HepG2 (cell line): ENCODE data around the gene DSEL. TPM values are rescaled to one million over a fixed set of nuclear protein-coding genes. Genes with fewer than 3 reads are reported as not detected.

Source experiments
- ATAC-seq: fragments of 200-7000 bp; cut with Tn5 transposase; 3 replicates; pipeline ENCODE4 v1.9.1; 2020; ENCODE audit warnings: mild to moderate bottlenecking, moderate library complexity
- BruUV-seq: library from RNA; stranded (reverse); fragments of 400-500 nt; replicated peaks from 2 replicates; lab custom pipeline; 2021; lab: Mats Ljungman, UMichigan
- CTCF ChIA-PET: fragments of 300-600 bp; formaldehyde crosslinking; extraction: SDS; loops from one replicate; lab custom pipeline; 2021; ENCODE audit warnings: low total read pairs, inconsistent platforms, low intra/inter-chr PET ratio; lab: Yijun Ruan, JAX
- POLR2A ChIA-PET: fragments of 350-600 bp; sonication (Branson Sonifier 250); formaldehyde crosslinking; loops from one replicate; lab custom pipeline; 2020; ENCODE audit warnings: antibody characterized with exemption, inconsistent platforms; lab: Yijun Ruan, JAX
- DNase-seq: peaks from one replicate; pipeline ENCODE4 v3.0.0-alpha.2; 2015; ENCODE audit warnings: low spot score
- FAIRE-seq: peaks from 3 replicates; lab custom pipeline; 2011; peaks lifted over from hg19 to GRCh38; lab: Jason Lieb, UNC
- H2AFZ ChIP-seq: one replicate; pipeline ENCODE4 v1.6.1; 2011; ENCODE audit warnings: low read length, inconsistent platforms
- H3K27ac ChIP-seq: fragments of 300-600 bp; 3 replicates; pipeline ENCODE4 v1.8.0; 2011; ENCODE audit warnings: mixed run types, mild to moderate bottlenecking, mixed read lengths, low read length, inconsistent platforms; ENCODE audit not compliant: insufficient read depth; ENCODE audit errors: extremely low read length
- H3K27me3 ChIP-seq, 2 experiments: fragments of 200-600 bp in 1 of 2; 2 replicates in 1 of 2; 3 replicates in 1 of 2; pipeline versions ENCODE4 v1.6.0 to v1.8.0; 2011; ENCODE audit warnings: low read length in 2 of 2, mild to moderate bottlenecking in 2 of 2, moderate library complexity in 2 of 2, inconsistent platforms in 1 of 2; ENCODE audit not compliant: insufficient read depth in 2 of 2, control insufficient read depth in 1 of 2
- H3K36me3 ChIP-seq, 2 experiments: fragments of 200-600 bp in 1 of 2; replicated peaks in 1 of 2; 2 replicates in 1 of 2; 3 replicates in 1 of 2; pipeline versions ENCODE4 v1.5.1 to v1.8.0; 2011; ENCODE audit warnings: low read length in 2 of 2, inconsistent platforms in 1 of 2; ENCODE audit not compliant: insufficient read depth in 2 of 2, control insufficient read depth in 1 of 2
- H3K4me1 ChIP-seq: 2 replicates; pipeline ENCODE4 v1.5.1; 2012; ENCODE audit warnings: low read length, inconsistent platforms; ENCODE audit not compliant: insufficient read depth
- H3K4me2 ChIP-seq: 2 replicates; pipeline ENCODE4 v1.6.0; 2011; ENCODE audit warnings: low read depth, low read length, inconsistent platforms
- H3K4me3 ChIP-seq, 3 experiments: fragments of 200-600 bp in 1 of 3; sonication (generic), shearing (Covaris generic) in 1 of 3; replicated peaks in 1 of 3; 2 replicates each; pipeline ENCODE4 v1.5.1; 2011 to 2016; ENCODE audit warnings: low read length in 3 of 3, inconsistent platforms in 2 of 3, low read depth in 2 of 3, mild to moderate bottlenecking in 2 of 3, control low read depth in 1 of 3, mixed read lengths in 1 of 3; ENCODE audit not compliant: insufficient read depth in 1 of 3
- H3K79me2 ChIP-seq: one replicate; pipeline ENCODE4 v1.6.1; 2011; ENCODE audit warnings: low read length, inconsistent platforms; ENCODE audit not compliant: insufficient read depth
- H3K9ac ChIP-seq: 2 replicates; pipeline ENCODE4 v1.6.0; 2011; ENCODE audit warnings: mild to moderate bottlenecking, low read depth, low read length, inconsistent platforms; ENCODE audit not compliant: insufficient read depth
- H3K9me3 ChIP-seq: 2 replicates; pipeline ENCODE4 v1.5.1; 2012; ENCODE audit warnings: mild to moderate bottlenecking, low read length
- H4K20me1 ChIP-seq: 2 replicates; pipeline ENCODE4 v1.6.0; 2011; ENCODE audit warnings: inconsistent platforms, mild to moderate bottlenecking, low read length, moderate library complexity; ENCODE audit not compliant: insufficient read depth
- STAG1 ChIP-seq: sonication (generic); formaldehyde crosslinking; IDR thresholded peaks from 2 replicates; pipeline ENCODE4 v1.4.0; 2020; ENCODE audit warnings: missing genetic modification reagents
- ZBTB1 ChIP-seq: sonication (generic); formaldehyde crosslinking; IDR thresholded peaks from 2 replicates; pipeline ENCODE4 v1.4.0; 2020; ENCODE audit warnings: missing genetic modification reagents, borderline replicate concordance
- ZBTB7A ChIP-seq: sonication (generic); formaldehyde crosslinking; IDR thresholded peaks from 2 replicates; pipeline ENCODE4 v1.8.0; 2022; ENCODE audit warnings: mild to moderate bottlenecking, missing genetic modification reagents
- ZNF441 ChIP-seq: sonication (generic); formaldehyde crosslinking; IDR thresholded peaks from 2 replicates; pipeline ENCODE4 v1.7.0; 2021; ENCODE audit warnings: missing genetic modification reagents, borderline replicate concordance
- WGBS: methylation state at CpG from one replicate; pipeline ENCODE4 v1.1.6; 2017; ENCODE audit warnings: low lambda C conversion rate; 5-methylcytosine and 5-hydroxymethylcytosine counted together
- in situ Hi-C: cut with HindIII; loops from 2 replicates; pipeline ENCODE4 v1.10.0; 2017; ENCODE audit warnings: low pct_unique_long_range_greater_than_20kb; ENCODE audit not compliant: extremely low pct_ligation_motif_present
- intact Hi-C: fragments of 100-400 bp; cut with micrococcal nuclease; formaldehyde crosslinking; loops from one replicate; pipeline ENCODE4 v1.10.0; 2022; ENCODE audit not compliant: unreplicated experiment
- polyA plus RNA-seq, 8 experiments: library from polyadenylated mRNA; depleted of rRNA in 3 of 8; stranded (reverse) in 7 of 8; unstranded in 1 of 8; fragments of >200 nt; fragmentation: Illumina TruSeq in 4 of 8; extraction: Trizol in 4 of 8; gene quantifications; 2 replicates each; pipeline versions ENCODE4 v1.2.1 to v1.2.3, GENCODE V29; 2011 to 2016; ENCODE audit warnings: low read depth in 4 of 8, missing spikeins in 1 of 8, mixed read lengths in 1 of 8; ENCODE audit not compliant: insufficient read depth in 1 of 8
- total RNA-seq, 5 experiments: library from RNA; depleted of rRNA; stranded (reverse); fragments of >200 nt; fragmentation: Illumina TruSeq; extraction: Trizol; gene quantifications; 2 replicates each; pipeline ENCODE4 v1.2.3, GENCODE V29; 2016; ENCODE audit warnings: low read depth in 1 of 5

Gene DSEL
- total and polyA plus RNA-seq, 2 of the 13 experiments (the other 11 are each of a cell fraction or from before 2014, with no cell fraction given) = 0.07 to 0.11 TPM

DNA sequence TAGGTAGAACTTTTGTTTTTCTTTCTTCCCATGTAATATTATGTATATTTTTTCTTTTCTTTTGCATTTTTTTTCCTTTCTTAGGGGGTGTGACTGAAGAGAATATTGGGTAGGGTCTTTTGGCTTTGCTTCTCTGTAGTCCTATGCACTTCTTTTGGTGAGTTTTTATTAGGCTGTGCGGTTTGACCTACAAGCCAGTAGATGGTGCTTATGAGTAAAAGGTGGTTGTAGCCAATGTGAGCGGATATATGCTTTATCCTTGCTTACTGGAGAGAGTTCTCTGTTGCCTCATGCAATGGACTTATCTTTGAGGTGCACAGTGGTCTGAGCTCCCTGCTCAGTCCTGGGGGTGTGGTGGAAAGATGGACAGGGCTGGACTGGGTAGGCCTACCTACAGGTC is 52.7 kb downstream of the DSEL start:
- 3% methylated on average over 2 of the region's 2 CpGs for WGBS
- TF ChIP-seq STAG1 (CRISPR knock-in tag) (peak; percentile 9; the same call in 1 of the 2 replicates), ZBTB1 (no peak)
- TF ChIP-seq, all 625 proteins: peak for 1

DNA sequence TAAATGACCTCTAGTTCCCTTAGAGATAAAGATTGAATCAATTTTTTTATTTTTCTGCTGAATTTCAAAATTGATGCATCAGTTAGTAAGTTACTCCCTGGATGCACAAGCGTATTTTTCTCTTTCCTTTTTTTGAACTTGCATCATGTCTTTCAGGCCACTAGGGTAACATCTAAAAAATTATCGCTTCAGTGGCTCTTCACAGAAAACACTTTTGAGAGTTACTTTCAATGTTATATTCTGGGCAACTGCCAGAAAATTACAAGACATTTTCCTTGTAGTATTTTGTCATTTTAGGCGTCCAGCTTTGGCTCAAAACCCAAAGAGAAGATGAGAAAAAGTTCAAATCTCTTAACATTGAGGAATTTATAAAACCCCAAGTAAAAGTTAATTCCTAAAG is 59.8 kb downstream of the DSEL start:
- H3K27ac ChIP-seq = no peak overlapping the region
- H2AFZ ChIP-seq = no peak overlapping the region
- H3K9me3 ChIP-seq = no peaks in the 10 kb centered on the region
- no peak overlapping the region for H3K4me3 ChIP-seq
- H3K4me1 ChIP-seq = no peaks in the 10 kb centered on the region
- CTCF ChIA-PET = no interaction called here
- no peaks in the 10 kb centered on the region for H3K27me3 ChIP-seq
- 11% methylated on average over 3 of the region's 3 CpGs for WGBS
- no peaks in the 10 kb centered on the region for H3K36me3 ChIP-seq
- TF ChIP-seq ZNF441 (no peak), ZBTB7A (CRISPR knock-in tag) (no peak)
- no peak overlapping the region for H3K4me2 ChIP-seq
- no peaks in the 10 kb centered on the region for H3K79me2 ChIP-seq
- no peak overlapping the region for H3K9ac ChIP-seq
- intact Hi-C loops (no loop called here), in situ Hi-C loops (no loop called here)
- no TSS peak for BruUV-seq
- POLR2A ChIA-PET = no interaction called here
- FAIRE-seq (no peak), DNase-seq (no peak), ATAC-seq (no peak)
- H4K20me1 ChIP-seq = no peaks in the 10 kb centered on the region

More for the DNA sequence above, 52.7 kb downstream of the DSEL start:
- FAIRE-seq (no peak), DNase-seq (no peak), ATAC-seq (peak; percentile 67)
- POLR2A ChIA-PET = no interaction called here
- H3K27ac ChIP-seq = no peak overlapping the region
- H3K4me1 ChIP-seq = no peaks in the 10 kb centered on the region
- H3K9me3 ChIP-seq = no peaks in the 10 kb centered on the region
- no peaks in the 10 kb centered on the region for H3K27me3 ChIP-seq
- no peaks in the 10 kb centered on the region for H3K36me3 ChIP-seq
- H2AFZ ChIP-seq = no peak overlapping the region
- BruUV-seq = no TSS peak
- intact Hi-C loops (no loop called here), in situ Hi-C loops (no loop called here)
- H3K79me2 ChIP-seq = no peaks in the 10 kb centered on the region
- H3K9ac ChIP-seq = no peak overlapping the region
- H3K4me2 ChIP-seq = no peak overlapping the region
- CTCF ChIA-PET = no interaction called here
- no peak overlapping the region for H3K4me3 ChIP-seq
- no peaks in the 10 kb centered on the region for H4K20me1 ChIP-seq
